ENCODE measurements around the gene C1orf35. TPM values are rescaled to one million over a fixed set of nuclear protein-coding genes. Genes with fewer than 3 reads are reported as not detected.

Gene C1orf35
- total RNA-seq, 1 donor from 2014 or later = 6.0 TPM

DNA sequence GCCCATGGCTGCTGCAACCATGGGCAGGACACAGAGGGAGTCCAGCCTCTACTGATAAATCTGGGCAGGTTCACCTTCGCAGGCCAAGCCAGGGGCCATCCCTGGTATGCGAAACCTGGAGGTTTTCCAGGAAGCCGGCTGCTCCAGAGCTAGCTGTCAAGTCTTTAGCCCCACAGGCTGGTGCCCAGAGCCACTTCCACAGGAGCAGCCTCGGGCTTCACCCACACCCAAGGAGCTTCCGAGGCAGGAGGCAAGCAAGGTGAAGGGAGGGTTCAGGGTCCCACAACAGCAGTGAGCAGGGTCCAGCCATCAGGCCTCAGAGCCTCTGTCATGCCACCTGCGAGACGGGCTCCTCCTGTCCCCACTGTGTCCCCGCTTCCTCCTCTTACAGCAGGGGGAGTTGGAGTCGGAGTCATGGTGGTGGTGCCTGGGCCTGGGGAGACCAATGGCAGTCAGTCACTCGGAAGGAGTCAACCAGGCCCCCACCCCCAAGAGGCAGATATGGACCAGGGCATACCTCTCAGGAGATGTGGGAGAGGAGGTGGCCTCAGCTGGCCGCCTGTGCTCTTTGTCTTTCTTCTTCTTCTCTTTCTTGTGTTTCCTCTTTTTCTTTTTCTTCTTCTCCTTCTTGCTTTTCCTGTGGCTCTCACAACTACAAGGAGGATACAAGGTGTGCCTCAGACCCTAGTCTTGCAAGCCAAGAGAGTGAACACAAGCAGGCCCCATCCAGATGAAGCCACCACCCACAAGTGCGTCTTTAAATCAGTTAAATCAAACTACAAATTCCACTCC lies 2.1 kb downstream of the C1orf35 start:
- intact Hi-C loops (cut with DNase I) = no loop called here
- no peak for DNase-seq (ENCODE audit: missing footprints)
- no peak for ATAC-seq

DNA sequence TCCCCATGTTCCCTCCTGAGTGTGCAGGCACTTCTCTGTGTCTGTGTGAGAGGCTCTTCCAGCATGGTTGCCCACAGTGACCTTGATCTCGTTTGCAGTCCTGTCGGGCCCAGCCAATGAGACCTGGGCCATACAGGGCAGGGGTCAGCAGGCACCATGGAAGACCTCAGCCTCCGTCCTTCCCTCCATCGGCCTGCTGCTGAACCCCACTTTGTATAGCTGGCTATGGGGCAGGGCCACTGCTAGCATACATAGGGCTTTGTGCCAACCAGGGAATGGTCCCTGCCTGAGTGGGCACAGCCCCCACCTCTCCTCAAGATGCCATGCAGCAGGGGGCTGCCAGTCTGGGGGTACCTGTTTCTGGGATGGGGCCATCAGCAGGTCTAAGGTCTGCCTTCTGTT lies 3.8 kb downstream of the C1orf35 start:
- DNase-seq (ENCODE audit: missing footprints) (no peak), ATAC-seq (no peak)
- intact Hi-C loops (cut with DNase I) = no loop called here

DNA sequence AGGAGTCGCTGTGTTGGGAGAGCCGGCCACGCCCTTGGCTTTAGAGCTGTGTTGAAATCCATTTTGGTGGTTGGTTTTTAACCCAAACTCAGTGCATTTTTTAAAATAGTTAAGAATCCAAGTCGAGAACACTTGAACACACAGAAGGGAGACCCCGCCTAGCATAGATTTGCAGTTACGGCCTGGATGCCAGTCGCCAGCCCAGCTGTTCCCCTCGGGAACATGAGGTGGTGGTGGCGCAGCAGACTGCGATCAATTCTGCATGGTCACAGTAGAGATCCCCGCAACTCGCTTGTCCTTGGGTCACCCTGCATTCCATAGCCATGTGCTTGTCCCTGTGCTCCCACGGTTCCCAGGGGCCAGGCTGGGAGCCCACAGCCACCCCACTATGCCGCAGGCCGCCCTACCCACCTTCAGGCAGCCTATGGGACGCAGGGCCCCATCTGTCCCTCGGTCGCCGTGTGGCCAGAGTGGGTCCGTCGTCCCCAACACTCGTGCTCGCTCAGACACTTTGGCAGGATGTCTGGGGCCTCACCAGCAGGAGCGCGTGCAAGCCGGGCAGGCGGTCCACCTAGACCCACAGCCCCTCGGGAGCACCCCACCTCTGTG lies 4.7 kb downstream of the C1orf35 start:
- intact Hi-C loops (cut with DNase I) = no loop called here
- no peak for DNase-seq (ENCODE audit: missing footprints)

DNA sequence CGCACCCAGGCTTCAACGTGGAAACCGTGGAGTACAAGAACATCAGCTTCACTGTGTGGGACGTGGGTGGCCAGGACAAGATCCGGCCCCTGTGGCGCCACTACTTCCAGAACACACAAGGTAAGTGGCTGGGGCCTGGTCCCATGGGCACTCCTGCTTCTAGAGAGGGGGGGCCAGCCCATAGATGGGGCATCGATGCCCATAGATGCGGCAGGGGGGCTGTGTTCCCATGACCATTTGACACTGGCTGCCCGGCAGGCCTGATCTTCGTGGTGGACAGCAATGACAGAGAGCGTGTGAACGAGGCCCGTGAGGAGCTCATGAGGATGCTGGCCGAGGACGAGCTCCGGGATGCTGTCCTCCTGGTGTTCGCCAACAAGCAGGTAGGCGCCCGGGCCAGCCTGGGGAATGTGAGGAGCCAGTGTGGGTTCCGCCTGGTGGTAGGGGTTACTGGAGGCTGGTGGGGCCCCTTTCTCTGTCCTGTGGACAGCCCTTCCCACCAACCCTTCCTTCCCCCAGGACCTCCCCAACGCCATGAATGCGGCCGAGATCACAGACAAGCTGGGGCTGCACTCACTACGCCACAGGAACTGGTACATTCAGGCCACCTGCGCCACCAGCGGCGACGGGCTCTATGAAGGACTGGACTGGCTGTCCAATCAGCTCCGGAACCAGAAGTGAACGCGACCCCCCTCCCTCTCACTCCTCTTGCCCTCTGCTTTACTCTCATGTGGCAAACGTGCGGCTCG lies 5.6 kb downstream of the C1orf35 start:
- intact Hi-C loops (cut with DNase I) = no loop called here
- DNase-seq (ENCODE audit: missing footprints) (no peak), ATAC-seq (no peak)

More for the DNA sequence above, 4.7 kb downstream of the C1orf35 start:
- ATAC-seq = no peak

DNA sequence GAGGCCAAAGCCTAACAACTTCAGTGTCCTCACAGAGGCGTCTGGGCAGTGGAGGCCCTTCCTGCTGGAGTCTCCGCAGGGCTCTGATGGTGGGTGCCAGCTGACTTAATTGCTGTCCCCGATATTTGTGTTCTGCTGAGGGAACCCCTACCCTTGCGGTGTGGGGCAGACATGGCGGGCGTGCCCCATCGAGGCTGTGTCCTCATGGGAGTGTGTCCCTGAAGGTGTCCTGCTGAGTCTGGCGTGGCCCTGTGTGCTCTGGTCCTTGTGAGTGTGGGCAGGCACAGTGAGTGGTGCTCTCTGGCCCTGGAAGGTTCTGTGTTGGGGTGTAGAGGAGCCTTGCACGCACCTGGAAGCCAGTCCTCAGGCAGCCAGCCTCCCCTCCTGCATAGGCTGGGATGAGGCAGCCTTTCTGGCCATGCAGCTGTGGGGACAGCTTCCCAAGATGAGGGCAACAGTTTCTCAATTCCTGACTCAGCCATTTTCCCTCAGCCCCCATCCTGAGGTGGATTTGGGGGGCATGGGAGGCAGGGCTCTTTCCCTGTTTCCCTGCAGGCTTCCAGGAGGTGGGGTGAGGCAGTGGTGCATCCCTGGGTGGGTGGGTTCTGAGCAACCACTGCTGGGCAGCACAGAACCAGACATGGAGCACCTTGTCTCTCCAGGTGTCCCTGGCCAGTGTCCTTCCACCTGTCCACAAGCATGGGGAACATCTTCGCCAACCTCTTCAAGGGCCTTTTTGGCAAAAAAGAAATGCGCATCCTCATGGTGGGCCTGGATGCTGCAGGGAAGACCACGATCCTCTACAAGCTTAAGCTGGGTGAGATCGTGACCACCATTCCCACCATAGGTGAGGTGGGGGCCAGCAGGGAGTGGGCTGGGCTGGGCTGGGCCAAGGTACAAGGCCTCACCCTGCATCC lies 6.5 kb downstream of the C1orf35 start:
- DNase-seq (ENCODE audit: missing footprints) = no peak

DNA sequence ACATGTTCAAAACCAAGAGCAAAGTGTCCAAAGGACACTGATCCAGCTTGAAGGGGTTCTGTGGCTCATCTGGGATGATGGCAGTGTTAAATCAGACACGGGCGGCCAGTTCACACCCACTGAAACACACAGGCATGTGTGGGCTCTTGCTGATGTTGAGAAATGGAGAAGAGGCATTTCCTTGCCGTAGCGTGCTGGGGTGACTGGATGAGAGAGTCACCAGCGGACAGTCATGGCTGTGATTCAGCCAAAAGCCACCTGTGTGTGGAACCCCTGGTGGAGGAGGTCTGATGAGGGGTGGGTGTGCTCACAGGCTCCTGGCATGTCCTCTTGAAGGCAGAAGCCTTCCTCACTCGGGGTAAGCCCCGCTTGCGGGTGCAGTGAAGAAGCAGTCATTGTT lies 7.2 kb downstream of the C1orf35 start:
- no peak for DNase-seq (ENCODE audit: missing footprints)
- ATAC-seq = no peak
- intact Hi-C loops (cut with DNase I) = no loop called here

More for the DNA sequence above, 6.5 kb downstream of the C1orf35 start:
- intact Hi-C loops (cut with DNase I) = no loop called here
- no peak for ATAC-seq

DNA sequence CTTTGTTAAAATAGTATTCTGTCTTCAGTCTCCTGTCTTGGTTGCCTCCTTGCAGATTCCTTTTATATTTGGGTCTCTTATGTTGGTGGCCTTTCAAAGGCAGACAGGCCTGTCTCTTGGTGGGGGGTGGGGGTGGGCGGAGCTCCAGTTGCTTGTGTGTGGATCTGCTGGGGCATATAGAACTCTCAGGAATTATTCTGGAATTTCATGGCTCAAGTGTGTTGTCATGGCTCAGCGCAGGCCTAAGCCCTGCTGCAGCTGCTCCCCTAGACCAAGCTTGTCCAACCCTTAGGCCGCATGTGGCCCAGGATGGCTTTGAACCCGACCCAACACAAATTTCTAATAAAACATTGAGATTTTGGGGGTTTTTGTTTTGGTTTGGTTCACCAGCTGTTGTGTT lies 8.0 kb downstream of the C1orf35 start:
- DNase-seq (ENCODE audit: missing footprints) = no peak
- intact Hi-C loops (cut with DNase I) = no loop called here

DNA sequence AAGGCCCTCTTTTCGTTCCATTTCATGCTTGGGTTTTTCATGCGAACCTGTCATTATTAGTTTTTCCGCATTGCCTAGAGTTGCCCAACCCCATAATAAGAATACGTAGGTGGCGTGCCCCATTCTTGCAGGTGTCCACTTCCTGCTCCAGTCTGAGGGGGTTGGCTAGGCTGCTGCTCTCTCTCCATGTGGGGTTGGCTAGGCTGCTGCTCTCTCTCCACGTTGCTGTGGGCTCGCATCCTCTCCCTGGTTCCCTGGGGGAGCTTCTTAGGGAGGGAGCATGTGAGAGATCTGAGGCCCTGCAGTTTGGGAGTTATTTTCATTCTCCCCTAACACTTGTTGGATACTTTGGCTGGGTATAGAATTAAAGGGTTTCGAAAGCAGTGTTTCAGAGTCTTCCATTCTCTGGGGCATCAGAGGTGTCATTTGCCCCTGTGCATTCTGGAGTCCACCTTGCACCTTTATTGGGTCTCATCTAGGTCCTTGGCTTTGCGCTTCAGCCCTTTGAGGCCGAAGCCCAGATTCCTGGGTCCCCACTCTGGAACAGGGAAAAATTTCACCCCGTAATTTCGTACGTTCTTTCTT lies 8.6 kb downstream of the C1orf35 start:
- ATAC-seq = no peak
- no peak for DNase-seq (ENCODE audit: missing footprints)
- intact Hi-C loops (cut with DNase I) = no loop called here

More for the DNA sequence above, 8.0 kb downstream of the C1orf35 start:
- no peak for ATAC-seq

DNA sequence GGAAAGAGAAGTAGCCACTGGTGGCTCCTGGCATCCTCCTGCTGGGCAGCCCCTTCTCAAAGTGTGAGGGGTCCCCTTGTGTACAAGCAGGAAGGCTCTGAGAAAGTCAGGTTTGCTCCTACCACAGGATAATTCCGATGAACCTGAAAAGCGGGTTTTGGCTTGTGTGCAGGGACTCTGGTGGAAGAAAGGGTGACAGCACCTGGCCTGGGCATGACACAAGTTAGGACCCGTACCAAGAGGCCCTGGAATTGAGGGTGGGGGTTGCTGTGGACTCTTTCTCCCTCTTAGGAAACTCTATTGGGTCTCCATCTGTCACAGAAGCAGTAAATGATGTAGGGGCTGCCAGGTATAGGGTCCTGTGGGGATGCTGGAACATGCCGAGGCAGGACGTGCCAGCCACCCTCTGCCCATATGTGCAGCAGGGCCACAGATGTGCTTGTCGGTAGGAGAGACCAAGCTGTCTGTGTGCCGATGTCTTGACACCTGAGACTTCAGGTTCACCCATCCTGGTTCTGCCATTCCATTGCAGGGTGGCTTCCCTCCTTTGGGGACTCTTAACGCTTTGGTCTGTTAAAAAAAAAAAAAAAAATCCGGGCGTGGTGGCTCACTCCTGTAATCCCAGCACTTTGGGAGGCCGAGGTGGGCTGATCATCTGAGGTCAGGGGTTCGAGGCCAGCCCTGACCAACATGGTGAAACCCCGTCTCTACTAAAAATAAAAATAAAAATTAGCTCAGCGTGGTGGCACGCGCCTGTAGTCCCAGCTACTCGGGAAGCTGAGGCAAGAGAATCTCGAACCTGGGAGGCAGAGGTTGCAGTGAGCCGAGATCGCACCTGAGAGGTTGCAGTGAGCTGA lies 9.8 kb downstream of the C1orf35 start:
- ATAC-seq (no peak), DNase-seq (ENCODE audit: missing footprints) (no peak)
- intact Hi-C loops (cut with DNase I) = no loop called here

DNA sequence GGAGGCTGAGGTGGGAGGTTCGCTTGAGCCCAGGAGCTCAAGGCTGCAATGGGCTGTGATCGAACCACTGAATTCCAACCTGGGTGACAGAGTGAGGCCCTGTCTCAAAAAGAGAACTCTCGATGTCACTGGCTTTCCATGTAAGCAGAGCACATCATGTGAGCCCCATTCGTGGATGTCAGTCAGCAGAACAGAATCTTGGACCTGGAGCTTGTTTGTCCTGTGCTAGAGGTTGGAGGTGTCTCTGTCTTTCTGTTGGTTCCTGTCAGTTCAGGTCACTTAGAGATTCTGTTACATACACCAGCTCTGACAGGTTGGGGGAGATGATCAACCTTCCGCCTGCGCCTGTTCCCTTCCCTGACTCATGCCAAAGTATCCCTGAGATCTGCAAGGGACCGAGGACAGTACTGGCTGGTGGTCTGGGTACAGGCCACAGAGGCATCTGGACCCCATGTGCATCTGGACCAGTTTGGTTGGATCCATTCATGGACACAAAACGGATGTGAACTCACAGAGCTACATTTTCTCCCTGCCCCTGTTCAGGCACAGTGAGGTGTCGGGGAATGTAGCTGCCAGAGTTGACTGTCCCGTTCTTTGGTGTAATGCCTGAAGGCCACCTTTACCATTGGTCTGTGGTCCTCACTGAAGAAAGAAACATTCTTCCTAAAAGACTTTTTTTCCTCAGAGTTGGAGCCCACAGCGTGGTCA lies 10.6 kb downstream of the C1orf35 start:
- DNase-seq (ENCODE audit: missing footprints) (no peak), ATAC-seq (no peak)
- intact Hi-C loops (cut with DNase I) = no loop called here

DNA sequence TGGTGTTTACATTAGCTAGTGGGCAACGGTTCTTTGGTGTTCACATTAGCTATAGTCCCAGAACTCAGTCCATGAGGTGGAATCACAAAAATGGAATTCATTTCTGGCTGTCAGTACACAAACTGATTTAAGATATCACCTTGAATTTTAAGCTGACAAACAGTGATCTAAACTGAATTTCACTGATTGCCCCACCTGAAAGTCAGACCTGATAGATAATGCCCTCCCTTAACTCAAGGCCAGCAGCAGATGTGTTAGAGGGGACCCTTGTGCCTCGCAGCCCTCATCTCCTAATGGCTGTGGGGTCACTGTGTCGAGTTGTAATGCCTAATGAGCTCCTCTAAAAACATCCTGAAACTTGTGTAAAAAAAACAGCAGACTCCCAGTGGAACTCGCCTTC lies 12.0 kb downstream of the C1orf35 start:
- ATAC-seq (no peak), DNase-seq (ENCODE audit: missing footprints) (no peak)
- intact Hi-C loops (cut with DNase I) = no loop called here

DNA sequence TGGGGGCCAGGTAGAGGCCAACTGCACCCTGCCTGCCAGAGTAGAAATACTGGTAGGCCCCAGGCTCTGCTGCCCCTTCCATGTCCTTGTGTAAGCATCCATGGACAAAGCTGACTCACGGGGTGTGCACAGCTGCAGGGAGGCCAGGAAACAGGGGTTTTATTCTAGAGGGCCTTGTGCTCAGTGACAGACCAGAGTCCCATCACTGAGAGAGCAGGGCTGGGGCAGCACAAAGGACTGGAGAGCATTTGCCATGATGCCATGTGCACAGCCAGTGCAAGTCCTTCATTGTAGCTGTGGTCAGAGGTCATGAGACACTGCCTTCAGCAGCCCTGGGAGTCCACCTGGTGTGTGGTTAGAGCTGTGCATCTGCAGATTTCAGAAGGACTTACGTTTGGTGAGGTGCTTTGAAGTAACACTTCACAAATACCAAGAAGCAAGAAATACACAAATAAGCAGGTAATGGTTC lies 12.5 kb downstream of the C1orf35 start:
- DNase-seq (ENCODE audit: missing footprints) (no peak), ATAC-seq (no peak)
- intact Hi-C loops (cut with DNase I) = no loop called here

DNA sequence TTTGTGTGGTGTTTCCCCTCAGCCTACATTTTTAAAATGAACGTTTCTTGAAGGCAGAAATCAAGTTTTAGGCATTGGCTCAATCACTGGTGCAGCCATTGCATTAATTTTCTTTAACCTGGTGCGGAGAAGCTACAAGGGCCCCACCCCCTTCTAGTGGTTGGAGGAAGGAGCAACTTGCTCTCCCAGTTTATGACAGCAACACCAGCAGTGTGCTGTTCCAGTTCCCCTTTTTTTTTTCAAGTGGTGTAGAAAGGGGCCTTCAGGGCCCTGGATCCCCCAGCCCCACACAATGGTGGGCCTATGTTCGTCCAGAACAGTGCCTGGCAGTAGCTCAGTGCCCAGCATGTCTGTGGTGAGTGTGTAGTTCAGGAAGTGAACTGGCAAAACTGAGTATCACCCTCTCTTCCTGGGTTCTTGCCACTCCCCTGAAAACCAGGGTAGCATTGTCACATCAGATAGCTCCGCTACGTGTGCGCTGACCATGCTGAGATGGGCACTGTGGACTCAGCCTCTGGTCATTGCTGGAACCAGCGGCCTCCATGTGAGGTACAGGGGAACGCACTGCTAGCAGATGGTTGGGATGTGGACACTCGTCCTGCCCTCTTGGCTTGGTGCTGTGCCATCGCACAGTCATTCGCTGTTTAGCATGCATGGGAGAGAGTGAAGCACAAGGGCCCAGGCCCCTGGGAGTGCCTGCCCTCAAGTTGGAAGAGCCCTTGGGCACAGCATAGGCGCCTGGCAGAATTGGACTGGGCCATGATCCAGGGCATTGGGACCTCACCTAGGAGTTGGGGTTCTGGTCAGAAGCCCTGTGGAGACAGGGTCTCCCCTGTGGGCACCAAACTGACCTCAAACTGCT lies 13.4 kb downstream of the C1orf35 start:
- DNase-seq (ENCODE audit: missing footprints) (no peak), ATAC-seq (no peak)
- intact Hi-C loops (cut with DNase I) = loop anchor here (10.0 kb wide), 1 partner anchor 325 kb away; no protein-coding TSS in a partner anchor

DNA sequence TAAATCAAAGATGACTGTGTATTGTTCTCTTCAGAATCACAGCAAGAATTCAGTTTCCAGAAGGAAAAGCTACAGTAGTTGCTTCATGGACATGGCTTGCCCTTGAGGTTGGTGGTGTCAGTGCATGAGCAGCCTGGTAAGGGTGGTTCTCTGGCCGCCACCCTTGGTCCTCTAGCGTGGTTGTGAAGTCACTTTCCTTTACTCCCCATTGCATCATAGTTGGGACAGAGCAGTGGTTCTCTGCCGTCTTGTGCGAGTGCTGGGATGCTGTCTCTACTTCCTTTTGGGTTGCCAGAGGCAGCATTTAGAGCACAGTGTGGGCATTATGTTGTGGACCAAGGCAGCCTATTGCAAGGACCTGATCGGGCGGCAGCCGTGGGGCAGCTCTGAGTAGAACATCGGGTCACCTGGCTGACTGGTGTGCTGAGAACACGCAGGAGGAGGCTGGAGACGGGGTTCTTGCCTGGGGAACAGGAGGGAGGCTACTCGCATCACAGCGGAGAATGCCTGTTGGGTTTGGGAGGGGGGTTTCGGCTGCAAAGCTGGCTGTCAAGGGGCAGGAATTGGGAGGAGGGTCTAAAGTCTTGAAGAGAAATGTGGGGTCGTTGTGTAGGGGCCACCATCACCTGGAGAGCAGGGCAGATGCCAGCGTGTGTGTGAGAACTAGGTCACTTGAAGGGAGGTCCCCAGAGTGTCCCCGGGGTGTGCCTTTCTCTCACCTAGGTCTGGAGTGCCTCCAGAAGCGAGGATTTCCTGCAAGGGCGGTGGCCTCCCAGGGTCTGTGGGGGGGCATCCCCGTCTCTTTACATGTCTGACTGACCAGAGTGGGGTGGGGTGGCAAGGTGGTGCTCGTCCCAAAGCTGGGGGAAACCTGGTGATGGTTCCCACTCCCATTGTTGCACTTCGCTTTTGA lies 14.3 kb downstream of the C1orf35 start:
- ATAC-seq = no peak
- intact Hi-C loops (cut with DNase I) = loop anchor here (10.0 kb wide), 1 partner anchor 324 kb away; no protein-coding TSS in a partner anchor
- no peak for DNase-seq (ENCODE audit: missing footprints)

DNA sequence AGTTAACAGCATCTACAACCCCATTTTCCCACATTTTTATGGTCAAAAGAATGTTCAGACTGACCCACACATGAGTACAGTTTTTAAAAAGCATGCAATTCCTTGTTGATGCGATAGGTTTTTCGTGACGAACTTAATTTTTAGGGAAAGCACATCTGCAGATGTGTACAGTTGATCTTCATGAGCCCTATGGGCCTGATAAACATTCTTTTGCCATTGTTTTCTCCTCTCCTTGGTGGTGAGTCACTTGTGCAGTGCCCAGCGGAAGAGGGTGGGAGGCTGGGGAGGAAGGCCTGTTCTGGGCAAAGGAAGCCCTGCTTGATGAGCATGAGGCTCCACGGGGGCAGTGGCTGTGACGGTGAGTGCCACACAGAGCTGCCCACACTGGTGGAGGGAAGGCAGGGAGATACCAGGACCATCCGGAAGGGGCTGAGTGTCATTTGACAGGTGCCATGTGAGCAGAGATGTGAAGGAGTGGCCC lies 15.3 kb downstream of the C1orf35 start:
- ATAC-seq (no peak), DNase-seq (ENCODE audit: missing footprints) (no peak)
- intact Hi-C loops (cut with DNase I) = loop anchor here (10.0 kb wide), 1 partner anchor 323 kb away; no protein-coding TSS in a partner anchor

Data from Right ventricle myocardium inferior (tissue), 1 donor.